Measurements from ENCODE around the gene NLRP3.

- TF ChIP-seq CTCF (conservative IDR thresholded peaks at IDR 0.05; ENCODE audit: low read depth in 2 of 2), result no peak
- no peak for TF ChIP-seq EZH2 (IDR thresholded peaks at IDR 0.05; ENCODE audit: low read depth, unreplicated experiment)
- no peak for TF ChIP-seq JUNB (IDR thresholded peaks at IDR 0.05; ENCODE audit: unreplicated experiment)
- TF ChIP-seq EZH2phosphoT487 (IDR thresholded peaks at IDR 0.05; ENCODE audit: unreplicated experiment), result no peak
- TF ChIP-seq CREB1 (CRISPR knock-in tag; IDR thresholded peaks at IDR 0.05; ENCODE audit: low read depth), result no peak
- TF ChIP-seq POLR2AphosphoS5 (IDR thresholded peaks at IDR 0.05; ENCODE audit: low read depth), result no peak
- TF ChIP-seq REST (IDR thresholded peaks at IDR 0.05; ENCODE audit: unreplicated experiment), result no peak
- TF ChIP-seq ETS1 (IDR thresholded peaks at IDR 0.05), result no peak
Measured at GRCh38 chr1:247465796-247466195, 49.8 kb downstream of the NLRP3 start.
